Vagina (tissue), 2 donors: ENCODE measurements around the gene PLCG1.

Experiments used
- POLR2A ChIP-seq, 2 donors: fragments of 450-650 bp; IDR thresholded peaks; one replicate each; pipeline ENCODE4 v1.6.1; 2017; ENCODE audit warnings: antibody characterized with exemption in 2 of 2, mild to moderate bottlenecking in 2 of 2, moderate library complexity in 2 of 2
- TF ChIP-seq, protein P1 (sequence below), 3 experiments: fragments of 450-650 bp in 2 of 3; fragments of 200-600 bp in 1 of 3; sonication (generic) in 1 of 3; IDR thresholded peaks; one replicate each; pipeline ENCODE4 v1.5.1; 2017 to 2019; ENCODE audit warnings: antibody characterized with exemption in 3 of 3, mild to moderate bottlenecking in 2 of 3, moderate library complexity in 2 of 3

DNA sequence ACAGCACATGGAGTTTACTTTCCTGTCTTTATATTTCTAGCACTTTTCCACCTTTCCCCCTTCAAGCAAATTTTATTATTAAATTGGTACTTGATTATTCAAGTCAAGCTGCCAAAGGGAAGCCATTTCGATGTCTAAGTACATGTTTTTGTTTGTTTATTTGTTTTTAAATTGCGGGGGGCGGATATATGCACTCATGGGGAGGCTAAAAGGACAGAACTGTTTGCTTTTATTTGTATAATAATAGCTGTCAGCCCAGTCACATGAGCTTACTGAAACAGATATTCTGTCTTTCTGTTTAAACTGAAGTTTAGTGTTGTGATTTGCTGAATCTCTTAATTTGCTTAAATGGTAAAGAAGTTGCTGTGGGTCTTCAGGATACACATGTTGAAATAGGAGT lies 49.6 kb upstream of the PLCG1 start:
- TF ChIP-seq, protein P1, sequence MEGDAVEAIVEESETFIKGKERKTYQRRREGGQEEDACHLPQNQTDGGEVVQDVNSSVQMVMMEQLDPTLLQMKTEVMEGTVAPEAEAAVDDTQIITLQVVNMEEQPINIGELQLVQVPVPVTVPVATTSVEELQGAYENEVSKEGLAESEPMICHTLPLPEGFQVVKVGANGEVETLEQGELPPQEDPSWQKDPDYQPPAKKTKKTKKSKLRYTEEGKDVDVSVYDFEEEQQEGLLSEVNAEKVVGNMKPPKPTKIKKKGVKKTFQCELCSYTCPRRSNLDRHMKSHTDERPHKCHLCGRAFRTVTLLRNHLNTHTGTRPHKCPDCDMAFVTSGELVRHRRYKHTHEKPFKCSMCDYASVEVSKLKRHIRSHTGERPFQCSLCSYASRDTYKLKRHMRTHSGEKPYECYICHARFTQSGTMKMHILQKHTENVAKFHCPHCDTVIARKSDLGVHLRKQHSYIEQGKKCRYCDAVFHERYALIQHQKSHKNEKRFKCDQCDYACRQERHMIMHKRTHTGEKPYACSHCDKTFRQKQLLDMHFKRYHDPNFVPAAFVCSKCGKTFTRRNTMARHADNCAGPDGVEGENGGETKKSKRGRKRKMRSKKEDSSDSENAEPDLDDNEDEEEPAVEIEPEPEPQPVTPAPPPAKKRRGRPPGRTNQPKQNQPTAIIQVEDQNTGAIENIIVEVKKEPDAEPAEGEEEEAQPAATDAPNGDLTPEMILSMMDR (IDR thresholded peaks at IDR 0.05), result no peak
- no peak for TF ChIP-seq POLR2A (IDR thresholded peaks at IDR 0.05)
